CD4-positive, alpha-beta T cell treated with Interleukin-17A for 1 hour (primary cell): ENCODE data around the gene UPK1A.

Source experiments
- DNase-seq: peaks from one replicate; pipeline ENCODE4 v3.0.0-alpha.2; 2020

UPK1A gene

DNA sequence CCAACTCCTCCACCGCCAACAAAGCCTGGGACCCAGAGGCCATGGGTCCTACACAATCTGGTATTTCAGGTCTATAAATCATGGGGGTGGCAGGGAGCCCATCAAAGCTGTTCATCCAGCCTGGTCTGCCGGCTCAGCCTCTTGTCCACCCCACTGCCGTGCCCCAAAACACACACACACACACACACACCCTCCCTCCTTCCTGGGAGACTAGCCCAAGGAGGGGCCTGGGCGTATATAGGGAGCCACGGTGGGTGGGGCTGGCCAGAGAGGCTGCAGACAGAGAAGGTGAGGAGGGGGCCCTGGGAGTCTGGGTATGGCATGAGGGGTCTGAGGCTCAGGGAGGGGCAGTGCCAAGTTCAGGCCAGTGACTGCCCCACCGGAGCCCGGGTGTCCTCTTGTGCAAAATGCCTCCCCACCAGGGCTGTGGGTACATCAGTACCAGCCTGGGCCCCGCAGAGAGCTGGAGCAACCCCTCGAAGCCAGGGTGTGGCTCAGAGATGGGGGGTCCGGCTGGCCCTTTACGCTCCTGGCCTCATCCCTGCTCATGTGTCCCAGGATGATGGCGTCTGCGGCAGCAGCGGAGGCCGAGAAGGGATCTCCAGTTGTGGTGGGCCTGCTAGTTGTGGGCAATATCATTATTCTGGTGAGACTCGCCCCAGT, at the start of gene UPK1A:
Gene UPK1A, plus strand, starts transcription at position 267 of the 663 bp plus-strand sequence. Its CDS starts 296 bp downstream, at position 563.
- no peak for DNase-seq

DNA sequence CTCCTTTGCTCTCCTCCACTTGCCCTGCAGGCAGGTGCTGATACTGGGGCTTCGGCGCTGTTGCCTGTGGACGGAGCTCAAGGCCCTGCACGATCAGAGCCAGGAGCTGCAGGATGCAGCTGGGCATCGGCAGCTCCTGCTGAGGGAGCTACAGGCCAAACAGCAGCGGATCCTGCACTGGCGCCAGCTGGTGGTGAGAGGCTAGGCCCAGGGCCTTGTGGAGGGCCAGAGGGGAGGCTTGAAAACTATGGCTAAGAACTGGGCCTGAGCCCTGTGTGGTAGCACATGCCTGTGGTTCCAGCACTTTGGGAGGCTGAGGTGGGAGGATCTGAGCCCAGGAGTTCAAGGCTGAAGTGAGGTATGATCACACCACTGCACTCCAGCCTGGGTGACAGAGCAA, 47.5 kb upstream of the UPK1A start:
- no peak for DNase-seq

DNA sequence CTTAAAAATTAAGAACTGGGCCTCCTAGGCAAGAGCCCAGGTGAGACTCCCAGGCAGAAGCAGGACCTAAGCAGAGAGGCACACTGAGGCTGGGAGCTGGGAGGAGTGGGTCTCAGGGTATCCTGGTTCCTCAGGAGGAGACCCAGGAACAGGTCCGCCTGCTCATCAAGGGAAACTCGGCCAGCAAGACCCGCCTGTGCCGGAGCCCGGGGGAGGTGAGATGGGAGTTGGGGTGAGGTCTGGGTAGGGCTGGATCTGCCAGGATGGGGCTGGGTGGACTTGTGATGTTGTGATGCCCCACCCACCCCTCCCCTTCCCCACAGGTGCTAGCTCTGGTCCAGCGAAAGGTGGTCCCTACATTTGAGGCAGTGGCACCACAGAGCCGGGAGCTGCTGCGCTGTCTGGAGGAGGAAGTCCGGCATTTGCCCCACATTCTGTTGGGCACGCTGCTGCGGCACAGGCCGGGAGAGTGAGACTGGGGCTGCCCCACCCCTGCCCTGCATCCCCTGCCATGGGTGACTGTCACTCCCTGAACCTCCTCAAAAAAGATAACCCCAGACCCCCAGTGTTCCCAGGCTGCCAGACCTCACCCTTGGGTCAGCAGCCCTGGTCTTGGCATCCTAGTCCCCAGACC, 46.9 kb upstream of the UPK1A start:
- no peak for DNase-seq

DNA sequence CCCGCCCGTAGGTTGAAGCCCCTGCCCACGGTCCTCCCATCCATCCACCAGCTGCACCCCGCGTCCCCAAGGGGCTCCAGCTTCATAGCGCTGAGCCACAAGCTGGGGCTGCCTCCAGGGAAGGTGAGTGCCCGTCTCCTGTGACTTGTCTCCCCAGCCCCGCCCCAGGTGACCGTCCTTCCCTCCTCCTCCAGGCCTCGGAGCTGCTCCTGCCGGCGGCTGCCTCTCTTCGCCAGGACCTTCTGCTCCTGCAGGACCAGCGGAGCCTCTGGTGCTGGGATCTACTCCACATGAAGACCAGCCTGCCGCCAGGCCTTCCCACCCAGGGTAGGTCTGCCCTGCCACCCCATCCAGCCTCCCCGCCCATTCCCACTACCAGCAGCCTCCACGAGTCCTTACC, 46.3 kb upstream of the UPK1A start:
- DNase-seq = no peak

DNA sequence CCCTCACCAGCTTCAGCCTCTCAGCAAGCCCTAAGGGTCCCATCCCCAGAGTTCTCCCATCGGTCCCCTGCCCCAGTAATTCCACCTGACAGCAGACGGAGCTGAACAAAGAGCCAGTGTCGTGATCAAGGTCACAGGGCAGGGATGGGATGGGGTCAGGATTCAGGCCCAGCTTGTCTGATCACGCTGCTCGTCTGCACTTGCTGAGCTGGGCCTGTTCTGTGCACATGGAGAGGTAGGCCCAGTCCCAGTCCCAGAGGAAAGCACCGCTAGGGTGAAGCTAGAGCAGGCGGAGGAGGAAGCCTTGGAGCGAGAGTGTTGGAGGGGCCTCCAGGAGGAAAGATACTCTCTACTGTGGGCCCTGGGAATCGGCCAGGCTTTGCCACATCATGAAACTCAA, 44.6 kb upstream of the UPK1A start:
- no peak for DNase-seq

DNA sequence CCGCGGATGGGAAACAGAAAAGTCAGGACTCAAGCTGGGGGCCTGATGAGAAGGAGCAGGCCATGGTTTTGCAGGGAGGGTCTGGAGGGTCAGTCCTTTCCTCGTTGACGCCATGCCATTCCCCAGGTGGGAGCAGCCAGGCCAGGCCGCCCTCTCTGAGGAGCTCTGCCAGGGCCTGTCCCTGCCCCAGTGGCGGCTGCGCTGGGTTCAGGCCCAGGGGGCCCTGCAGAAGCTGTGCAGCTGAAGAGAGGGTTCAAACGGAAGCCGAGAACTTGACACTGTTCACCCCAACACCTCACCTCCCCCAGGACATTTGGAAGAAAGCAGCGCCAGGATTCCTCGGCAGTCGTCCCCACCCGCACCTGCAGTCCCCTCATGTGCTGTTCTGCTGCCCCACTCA, 43.6 kb upstream of the UPK1A start:
- DNase-seq = no peak

DNA sequence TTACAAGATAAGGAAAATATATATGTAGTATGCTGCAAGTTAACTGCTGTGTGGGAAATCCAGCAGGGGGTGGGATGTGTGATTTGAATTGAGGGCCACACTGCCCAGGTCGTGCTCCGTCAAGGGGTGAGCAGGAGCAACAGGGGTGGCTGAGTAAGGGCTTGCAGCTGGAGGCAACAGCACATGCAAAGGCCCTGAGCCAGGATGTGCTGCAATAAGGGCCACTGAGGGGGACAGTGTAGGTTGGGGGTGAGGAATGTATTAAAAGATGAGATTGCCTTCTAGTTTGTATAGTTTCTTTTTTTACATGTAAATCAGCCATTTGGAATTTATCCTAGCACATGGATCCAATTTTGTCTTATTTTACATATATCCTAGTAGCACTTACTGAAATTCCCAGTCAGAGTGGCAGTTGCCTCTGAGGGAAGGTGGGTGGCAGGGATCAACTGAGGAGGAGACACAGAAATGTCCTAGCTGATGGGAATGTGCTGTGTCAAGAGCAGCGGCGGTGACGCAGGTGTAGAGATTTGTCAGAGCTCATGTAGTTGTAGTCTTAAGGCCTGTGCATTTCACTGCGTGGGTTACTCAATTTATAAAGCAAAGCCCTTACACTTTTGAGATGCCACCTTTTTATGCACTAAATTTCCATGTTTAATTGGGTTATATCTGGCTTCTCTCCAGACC, 42.8 kb upstream of the UPK1A start:
- no peak for DNase-seq

DNA sequence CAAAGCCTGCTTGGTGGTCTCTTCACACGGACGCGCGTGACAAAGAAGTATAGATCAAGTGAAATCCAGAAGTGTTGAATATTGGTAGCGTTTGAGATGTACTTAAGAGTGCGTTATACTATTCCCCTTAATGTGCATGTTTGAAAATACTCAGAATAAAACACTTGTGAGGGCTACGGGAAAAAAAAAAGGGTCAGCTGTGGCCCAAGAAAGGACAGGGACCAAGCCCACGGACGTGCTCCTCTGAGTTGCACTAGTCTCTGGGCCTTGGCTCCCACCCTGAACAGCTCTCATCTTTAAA, 38.1 kb upstream of the UPK1A start:
- DNase-seq = no peak

DNA sequence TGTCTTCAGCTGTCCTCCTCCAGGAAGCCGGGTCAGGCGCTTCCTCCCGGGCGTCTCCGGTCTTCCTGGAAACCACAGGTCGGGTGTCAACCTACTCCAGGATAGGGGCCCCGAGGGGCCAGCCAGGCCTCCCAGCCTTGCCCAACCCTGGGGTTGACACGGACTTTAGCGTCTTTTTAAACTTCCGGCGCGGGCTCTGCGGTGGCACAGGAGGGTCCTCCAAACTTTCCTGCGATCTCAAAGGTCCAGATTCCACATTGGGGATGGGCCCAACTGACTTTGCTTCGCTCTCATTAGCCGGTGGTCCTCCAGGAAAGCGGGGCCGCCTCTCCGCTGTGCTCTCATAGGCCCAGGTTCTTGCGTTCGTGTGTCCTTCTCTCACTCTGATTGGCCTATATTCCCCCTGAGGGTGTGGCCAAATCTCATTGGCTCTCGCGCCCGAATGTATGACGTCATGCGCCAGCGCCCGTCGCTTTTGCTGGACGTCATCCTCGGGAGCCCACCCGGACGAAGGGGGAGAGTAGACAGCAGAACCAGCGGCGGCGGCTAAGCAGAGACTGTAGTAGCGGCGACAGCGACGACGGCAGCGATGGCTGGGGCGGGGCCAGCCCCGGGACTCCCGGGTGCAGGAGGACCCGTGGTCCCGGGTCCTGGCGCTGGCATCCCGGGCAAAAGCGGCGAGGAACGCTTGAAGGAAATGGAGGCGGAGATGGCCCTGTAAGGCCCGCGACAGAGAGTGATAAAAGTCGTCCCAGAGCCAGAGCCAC, 37.6 kb upstream of the UPK1A start, which contains the start of gene RBM42:
Gene RBM42, plus strand, starts transcription at position 472 of the 767 bp plus-strand sequence. Its CDS starts 118 bp downstream, at position 590.
- DNase-seq = peak; percentile 99

DNA sequence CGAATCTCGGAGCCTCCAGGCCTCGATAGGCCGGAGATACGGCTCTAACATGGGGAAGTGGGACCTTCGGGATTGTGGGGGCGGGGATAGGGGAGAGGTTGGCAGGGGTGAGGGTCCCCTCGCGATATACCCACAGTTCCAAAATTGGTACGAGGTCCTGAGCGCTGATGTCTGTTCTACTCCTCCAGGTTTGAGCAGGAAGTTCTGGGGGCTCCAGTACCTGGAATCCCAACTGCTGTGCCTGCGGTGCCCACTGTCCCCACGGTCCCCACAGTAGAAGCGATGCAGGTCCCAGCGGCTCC, 37.0 kb upstream of the UPK1A start:
- no peak for DNase-seq

DNA sequence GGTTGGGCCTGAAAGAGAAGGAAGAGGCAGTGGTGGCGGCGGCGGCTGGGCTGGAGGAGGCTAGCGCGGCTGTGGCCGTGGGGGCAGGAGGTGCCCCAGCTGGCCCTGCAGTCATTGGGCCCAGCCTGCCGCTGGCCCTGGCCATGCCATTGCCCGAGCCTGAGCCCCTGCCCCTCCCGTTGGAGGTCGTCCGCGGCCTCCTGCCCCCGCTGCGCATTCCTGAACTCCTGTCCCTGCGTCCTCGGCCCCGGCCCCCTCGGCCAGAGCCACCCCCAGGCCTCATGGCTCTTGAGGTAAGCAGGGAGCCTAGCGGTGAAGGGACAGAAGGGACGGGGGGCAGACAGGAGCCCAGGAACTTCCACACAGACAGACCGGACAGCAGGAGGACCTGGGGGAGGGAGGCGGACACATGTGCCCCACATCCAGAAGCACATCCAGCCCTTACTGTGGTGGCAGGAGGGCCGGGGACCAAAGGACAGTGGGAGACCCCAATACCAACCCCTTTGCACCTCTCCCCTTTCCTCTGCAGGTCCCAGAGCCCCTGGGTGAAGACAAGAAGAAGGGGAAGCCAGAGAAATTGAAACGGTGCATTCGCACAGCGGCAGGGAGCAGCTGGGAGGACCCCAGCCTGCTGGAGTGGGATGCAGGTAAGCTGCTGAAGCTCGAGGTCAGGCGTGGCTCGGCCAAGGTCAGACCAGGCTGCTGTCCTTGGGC, 32.4 kb upstream of the UPK1A start:
- DNase-seq = no peak

DNA sequence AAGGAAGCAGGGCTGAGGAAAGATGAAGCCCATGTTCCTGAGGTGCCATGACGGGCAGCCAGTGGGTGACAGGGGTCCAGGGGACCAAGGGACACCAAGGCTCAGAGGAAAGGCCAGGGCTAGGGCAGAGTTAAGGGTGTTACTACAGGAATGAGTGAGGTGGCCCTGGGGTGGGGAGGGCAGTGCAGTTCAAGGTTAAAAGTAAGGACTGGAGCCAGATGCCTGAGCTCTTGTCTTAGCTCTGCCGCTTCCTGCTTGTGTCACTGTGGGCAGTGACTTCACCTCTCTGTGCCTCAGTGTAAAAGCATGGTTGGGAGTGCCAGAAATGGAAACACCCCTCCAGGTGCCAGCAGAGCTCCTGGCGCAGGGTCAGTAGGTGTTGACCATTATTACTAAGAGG, 29.7 kb upstream of the UPK1A start:
- no peak for DNase-seq

DNA sequence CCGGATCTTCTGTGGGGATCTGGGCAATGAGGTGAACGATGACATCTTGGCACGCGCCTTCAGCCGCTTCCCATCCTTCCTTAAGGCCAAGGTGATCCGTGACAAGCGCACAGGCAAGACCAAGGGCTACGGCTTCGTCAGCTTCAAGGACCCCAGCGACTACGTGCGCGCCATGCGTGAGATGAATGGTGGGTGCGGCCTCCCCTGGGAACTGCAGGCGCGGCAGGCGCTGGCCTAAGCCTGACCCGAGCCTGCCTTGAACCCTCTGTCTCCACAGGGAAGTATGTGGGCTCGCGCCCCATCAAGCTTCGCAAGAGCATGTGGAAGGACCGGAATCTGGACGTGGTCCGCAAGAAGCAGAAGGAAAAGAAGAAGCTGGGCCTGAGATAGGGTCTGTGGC, 29.2 kb upstream of the UPK1A start:
- no peak for DNase-seq

DNA sequence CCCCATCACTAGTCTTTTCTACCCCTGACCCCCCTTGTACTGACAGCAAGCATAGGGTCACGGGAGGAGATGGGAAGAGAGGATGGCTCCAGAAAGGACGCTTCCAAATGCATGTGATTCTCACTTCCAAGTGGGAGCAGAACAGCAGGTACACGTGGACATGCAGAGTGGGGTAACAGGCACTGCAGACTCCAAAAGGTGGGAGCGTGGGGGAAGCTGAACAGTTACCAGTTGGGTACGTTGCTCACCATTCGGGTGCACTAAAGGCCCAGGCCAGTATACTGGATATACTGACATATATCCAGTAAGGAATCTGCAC, 27.0 kb upstream of the UPK1A start:
- no peak for DNase-seq

DNA sequence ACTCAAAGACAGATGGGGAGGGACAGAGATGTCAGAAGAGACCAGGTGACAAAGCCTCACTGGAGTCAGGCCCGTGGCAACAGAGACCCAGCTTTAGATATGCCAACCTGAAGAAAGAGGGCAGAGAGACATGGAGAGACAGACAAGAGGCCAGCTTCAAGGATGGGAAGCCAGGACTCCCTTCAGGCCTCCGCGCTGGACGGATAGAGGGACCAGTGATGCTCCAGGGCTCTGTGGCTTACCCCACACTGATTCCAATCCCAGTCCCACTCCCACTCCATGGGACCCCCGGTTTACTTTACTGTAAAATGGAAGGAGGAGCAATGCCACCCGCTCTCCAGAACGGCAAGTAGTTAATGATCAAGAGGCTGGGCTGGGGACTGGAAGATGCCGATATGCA, 26.5 kb upstream of the UPK1A start:
- no peak for DNase-seq

DNA sequence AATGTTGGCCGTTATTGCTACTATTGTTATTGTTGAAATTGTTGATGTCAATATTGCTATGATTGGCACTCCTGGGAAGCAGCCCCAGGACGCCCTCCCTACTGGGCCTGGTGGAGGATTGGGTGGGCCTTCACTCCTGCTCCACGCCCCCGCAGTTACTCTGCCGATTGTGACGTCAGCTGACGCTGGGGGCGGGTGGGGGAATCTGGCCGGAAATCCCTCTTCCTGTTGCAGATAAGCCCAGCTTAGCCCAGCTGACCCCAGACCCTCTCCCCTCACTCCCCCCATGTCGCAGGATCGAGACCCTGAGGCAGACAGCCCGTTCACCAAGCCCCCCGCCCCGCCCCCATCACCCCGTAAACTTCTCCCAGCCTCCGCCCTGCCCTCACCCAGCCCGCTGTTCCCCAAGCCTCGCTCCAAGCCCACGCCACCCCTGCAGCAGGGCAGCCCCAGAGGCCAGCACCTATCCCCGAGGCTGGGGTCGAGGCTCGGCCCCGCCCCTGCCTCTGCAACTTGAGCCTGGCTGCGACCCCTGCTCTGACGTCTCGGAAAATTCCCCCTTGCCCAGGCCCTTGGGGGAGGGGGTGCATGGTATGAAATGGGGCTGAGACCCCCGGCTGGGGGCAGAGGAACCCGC, 24.7 kb upstream of the UPK1A start, which contains the start of gene ETV2:
Gene ETV2, plus strand, starts transcription at position 231 of the 637 bp plus-strand sequence. CDS start 716 bp downstream, outside the sequence.
- DNase-seq = peak; percentile 66

DNA sequence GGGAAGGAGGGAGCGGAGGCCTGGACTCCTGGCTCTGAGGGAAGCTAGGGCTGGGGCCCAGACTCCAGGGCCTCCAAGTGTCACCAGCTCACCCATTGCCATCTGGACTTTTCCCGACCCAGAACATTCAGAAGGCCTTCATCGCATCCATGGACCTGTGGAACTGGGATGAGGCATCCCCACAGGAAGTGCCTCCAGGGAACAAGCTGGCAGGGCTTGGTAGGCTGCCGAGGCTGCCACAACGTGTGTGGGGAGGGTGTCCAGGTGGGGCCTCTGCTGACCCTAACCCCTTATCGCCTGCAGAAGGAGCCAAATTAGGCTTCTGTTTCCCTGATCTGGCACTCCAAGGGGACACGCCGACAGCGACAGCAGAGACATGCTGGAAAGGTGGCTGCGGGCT, 24.0 kb upstream of the UPK1A start:
- DNase-seq = no peak

DNA sequence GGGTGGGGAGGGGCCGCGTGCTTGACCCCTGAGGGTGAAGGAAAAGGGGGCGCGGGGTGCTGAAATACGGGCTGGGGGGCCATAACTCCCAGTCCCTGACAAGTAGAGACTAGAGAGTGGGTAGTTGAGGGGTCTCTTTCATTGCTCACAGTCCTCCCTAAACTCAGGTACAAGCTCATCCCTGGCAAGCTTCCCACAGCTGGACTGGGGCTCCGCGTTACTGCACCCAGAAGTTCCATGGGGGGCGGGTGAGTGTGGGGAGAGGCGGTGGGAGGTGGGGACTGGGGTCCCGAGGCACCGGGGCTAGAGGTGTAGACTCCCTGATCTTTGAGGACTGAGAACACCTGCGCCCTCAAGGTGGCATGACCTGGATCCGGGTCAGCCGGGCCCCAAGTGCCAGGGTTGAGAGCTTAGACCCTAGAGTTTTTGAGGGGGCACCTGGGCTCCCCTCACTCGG, 23.5 kb upstream of the UPK1A start:
- DNase-seq = no peak

DNA sequence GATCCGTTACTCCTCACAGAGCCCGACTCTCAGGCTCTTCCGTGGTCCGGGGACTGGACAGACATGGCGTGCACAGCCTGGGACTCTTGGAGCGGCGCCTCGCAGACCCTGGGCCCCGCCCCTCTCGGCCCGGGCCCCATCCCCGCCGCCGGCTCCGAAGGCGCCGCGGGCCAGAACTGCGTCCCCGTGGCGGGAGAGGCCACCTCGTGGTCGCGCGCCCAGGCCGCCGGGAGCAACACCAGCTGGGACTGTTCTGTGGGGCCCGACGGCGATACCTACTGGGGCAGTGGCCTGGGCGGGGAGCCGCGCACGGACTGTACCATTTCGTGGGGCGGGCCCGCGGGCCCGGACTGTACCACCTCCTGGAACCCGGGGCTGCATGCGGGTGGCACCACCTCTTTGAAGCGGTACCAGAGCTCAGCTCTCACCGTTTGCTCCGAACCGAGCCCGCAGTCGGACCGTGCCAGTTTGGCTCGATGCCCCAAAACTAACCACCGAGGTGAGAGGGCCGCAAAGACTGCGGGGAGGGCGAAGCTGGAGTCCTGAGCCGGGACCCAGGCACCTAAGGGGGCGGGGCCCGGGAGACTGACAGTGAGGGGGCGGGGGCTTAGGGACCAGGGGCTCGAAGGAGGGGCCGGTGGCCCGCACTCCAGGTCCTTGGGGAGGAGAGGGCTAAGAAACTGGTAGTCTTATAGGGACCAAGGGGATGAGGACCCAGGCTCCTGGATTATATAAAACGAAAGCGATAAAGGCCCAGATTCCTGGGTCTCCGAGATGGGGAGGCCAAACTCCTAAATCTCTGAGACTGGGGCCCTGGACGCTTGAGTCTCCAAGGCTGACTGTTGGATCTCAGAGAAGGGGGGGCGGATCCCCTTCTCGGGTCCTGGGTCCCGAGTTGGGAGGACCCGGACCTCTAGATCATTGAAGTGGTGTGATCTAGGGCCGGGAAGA, 22.8 kb upstream of the UPK1A start:
- DNase-seq = peak; percentile 88

DNA sequence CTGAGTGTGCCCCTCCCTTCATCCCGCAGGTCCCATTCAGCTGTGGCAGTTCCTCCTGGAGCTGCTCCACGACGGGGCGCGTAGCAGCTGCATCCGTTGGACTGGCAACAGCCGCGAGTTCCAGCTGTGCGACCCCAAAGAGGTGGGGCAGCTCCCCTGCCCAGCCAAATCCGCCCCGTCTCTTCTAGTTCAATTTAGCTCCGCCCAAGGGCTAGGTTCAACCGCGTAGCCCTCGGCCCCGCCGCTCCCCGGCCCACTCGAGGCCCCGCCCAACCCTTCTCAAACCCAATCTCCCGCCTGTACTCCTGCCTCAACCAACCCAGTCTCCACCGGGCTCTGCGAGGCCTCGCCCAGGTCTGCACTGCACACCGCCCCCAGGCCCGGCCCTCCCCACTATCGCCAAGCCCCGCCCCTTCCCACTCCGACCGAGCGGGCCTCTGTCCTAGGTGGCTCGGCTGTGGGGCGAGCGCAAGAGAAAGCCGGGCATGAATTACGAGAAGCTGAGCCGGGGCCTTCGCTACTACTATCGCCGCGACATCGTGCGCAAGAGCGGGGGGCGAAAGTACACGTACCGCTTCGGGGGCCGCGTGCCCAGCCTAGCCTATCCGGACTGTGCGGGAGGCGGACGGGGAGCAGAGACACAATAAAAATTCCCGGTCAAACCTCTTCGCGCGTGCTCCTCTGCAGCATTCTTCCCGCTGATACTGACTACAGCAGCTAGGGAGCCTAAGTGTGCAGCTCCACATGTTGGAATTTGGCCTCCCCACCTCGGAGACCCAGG, 21.9 kb upstream of the UPK1A start:
- peak; percentile 98 for DNase-seq
